Kidney (tissue), 14 donors: ENCODE measurements around the gene EXOSC1. TPM values are rescaled to one million over a fixed set of nuclear protein-coding genes. Genes with fewer than 3 reads are reported as not detected.
A peak's percentile ranks its signal among the peaks of the same experiment; 100 is the strongest.

ENCODE experiments used
- DNase-seq, 5 donors: peaks; one replicate each; pipeline ENCODE4 v3.0.0-alpha.2; 2013 to 2020
- FAIRE-seq: peaks from 2 replicates; lab custom pipeline; 2012; peaks lifted over from hg19 to GRCh38; lab: Jason Lieb, UNC
- H3K27ac ChIP-seq, 2 donors: one replicate each; pipeline ENCODE4 v1.7.0; 2013; ENCODE audit warnings: low read depth in 2 of 2, low read length in 2 of 2, inconsistent platforms in 1 of 2
- H3K27me3 ChIP-seq: one replicate; pipeline ENCODE4 v1.7.1; 2013; ENCODE audit warnings: low read length, inconsistent platforms; ENCODE audit not compliant: control insufficient read depth, insufficient read depth
- H3K36me3 ChIP-seq, 3 donors: one replicate each; pipeline versions ENCODE4 v1.7.0 to v1.7.1; 2013; ENCODE audit warnings: low read length in 3 of 3, control low read depth in 1 of 3, inconsistent platforms in 1 of 3; ENCODE audit not compliant: insufficient read depth in 3 of 3, control insufficient read depth in 2 of 3
- H3K4me1 ChIP-seq, 3 donors: one replicate each; pipeline versions ENCODE4 v1.7.0 to v1.7.1; 2013; ENCODE audit warnings: low read length in 3 of 3, inconsistent platforms in 1 of 3, low read depth in 1 of 3; ENCODE audit not compliant: control insufficient read depth in 2 of 3, insufficient read depth in 2 of 3
- H3K4me3 ChIP-seq, 3 donors: one replicate each; pipeline versions ENCODE4 v1.7.0 to v1.8.1; 2013; ENCODE audit warnings: low read length in 3 of 3, control low read depth in 1 of 3, inconsistent platforms in 1 of 3
- H3K9ac ChIP-seq, 3 donors: one replicate each; pipeline versions ENCODE4 v1.7.0 to v1.7.1; 2013; ENCODE audit warnings: low read length in 3 of 3, control low read depth in 1 of 3, inconsistent platforms in 1 of 3
- H3K9me3 ChIP-seq, 3 donors: one replicate each; pipeline versions ENCODE4 v1.7.0 to v1.7.1; 2013; ENCODE audit warnings: low read length in 3 of 3, control low read depth in 1 of 3, inconsistent platforms in 1 of 3; ENCODE audit not compliant: control insufficient read depth in 2 of 3, insufficient read depth in 1 of 3
- intact Hi-C: fragments of 100-400 bp; cut with DNase I; formaldehyde crosslinking; loops from one replicate; pipeline ENCODE4 v1.11.1; 2022
- polyA plus RNA-seq: library from polyadenylated mRNA; stranded (reverse); fragments of 350-450 nt; fragmentation: Illumina TruSeq; extraction: RNeasy Lipid Tissue Mini Kit (QIAGEN cat#74804); gene quantifications from one replicate; pipeline ENCODE4 v1.2.3, GENCODE V29; 2014; ENCODE audit warnings: low read depth, low replicate concordance; ENCODE audit not compliant: insufficient read depth
- total RNA-seq: library from RNA; stranded (reverse); fragmentation: NEBNext Ultra II Directional; extraction: Animal tissue kit (Norgen Biotek cat#: 25700); gene quantifications from one replicate; pipeline ENCODE4 v1.2.1, GENCODE V29; 2021
- TF ChIP-seq, protein P1 (sequence below): IDR thresholded peaks from 3 replicates; pipeline ENCODE4 v1.5.1; 2012; ENCODE audit warnings: mild to moderate bottlenecking, moderate library complexity, borderline replicate concordance; ENCODE audit not compliant: insufficient read depth; ENCODE audit errors: extremely low read depth
- donor health status: control.
- donor health status: control.
- donor health status: control.
- donor health status: control.
- donor health status: control.
- donor health status: DM: yes; HTN: yes; CAD: no.
- donor health status: Normal renal cell carcinoma (clear cell type).

The EXOSC1 gene
- total and polyA plus RNA-seq, 2 donors from 2014 or later = 28.8 to 40.9 TPM

DNA sequence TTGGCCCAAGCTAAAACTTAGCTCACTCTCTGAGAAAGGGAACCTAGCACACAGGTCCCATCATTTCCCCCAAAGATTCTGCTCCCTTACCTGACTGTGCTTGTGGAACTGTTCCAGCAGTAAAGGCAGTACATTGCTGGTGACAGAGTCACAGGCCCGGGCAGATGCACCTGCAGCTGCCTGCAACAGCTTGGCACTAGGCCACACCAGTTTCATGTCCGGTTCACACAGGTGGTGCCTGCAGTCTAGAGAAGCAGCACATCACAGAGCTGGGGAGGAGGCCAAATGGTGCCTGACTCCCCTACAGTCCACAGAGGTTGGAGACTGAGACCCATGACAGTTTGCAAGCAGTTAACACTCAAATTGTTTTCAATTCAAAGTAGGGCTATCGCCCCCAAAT, 22.4 kb upstream of the EXOSC1 start:
- Histone ChIP-seq H3K27me3 (no peaks in the 10 kb centered on the region), H3K27ac (no peak overlapping the region), H3K4me1 (peaks cover 0 to 6% (median 0%) of the 10 kb centered on the region in 3 donors), H3K4me3 (no peak overlapping the region), H3K9me3 (no peaks in the 10 kb centered on the region), H3K36me3 (peaks cover 21 to 49% (median 44%) of the 10 kb centered on the region in 3 donors), H3K9ac (no peak overlapping the region)
- intact Hi-C loops = no loop called here
- FAIRE-seq (no peak), DNase-seq (no peak)
- TF ChIP-seq, protein P1, sequence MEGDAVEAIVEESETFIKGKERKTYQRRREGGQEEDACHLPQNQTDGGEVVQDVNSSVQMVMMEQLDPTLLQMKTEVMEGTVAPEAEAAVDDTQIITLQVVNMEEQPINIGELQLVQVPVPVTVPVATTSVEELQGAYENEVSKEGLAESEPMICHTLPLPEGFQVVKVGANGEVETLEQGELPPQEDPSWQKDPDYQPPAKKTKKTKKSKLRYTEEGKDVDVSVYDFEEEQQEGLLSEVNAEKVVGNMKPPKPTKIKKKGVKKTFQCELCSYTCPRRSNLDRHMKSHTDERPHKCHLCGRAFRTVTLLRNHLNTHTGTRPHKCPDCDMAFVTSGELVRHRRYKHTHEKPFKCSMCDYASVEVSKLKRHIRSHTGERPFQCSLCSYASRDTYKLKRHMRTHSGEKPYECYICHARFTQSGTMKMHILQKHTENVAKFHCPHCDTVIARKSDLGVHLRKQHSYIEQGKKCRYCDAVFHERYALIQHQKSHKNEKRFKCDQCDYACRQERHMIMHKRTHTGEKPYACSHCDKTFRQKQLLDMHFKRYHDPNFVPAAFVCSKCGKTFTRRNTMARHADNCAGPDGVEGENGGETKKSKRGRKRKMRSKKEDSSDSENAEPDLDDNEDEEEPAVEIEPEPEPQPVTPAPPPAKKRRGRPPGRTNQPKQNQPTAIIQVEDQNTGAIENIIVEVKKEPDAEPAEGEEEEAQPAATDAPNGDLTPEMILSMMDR = no peak

DNA sequence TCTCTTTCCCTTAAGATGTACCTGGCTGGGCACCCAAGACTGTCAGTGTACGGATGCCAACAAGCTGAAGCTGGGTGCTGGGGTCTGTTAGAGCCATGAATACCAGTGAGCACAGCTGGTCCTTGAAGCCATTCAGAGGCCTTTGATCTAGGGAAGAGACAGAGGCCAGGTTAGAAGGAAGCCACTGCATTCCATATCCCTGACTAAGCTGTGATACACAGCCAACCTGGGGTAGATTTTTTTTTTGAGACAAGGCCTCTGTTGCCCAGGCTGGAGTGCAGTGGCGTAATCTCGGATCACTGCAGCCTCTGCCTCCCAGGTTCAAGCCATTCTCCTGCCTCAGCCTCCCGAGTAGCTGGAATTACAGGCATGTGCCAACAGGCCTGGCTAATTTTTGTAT, 20.9 kb upstream of the EXOSC1 start:
- Histone ChIP-seq H3K9ac (no peak overlapping the region), H3K36me3 (peaks cover 26 to 60% (median 52%) of the 10 kb centered on the region in 3 donors), H3K4me3 (no peak overlapping the region), H3K9me3 (no peaks in the 10 kb centered on the region), H3K27ac (no peak overlapping the region), H3K27me3 (no peaks in the 10 kb centered on the region), H3K4me1 (peaks cover 0 to 6% (median 0%) of the 10 kb centered on the region in 3 donors)
- TF ChIP-seq, protein P1 = no peak
- intact Hi-C loops = no loop called here
- no peak for FAIRE-seq
- no peak for DNase-seq

DNA sequence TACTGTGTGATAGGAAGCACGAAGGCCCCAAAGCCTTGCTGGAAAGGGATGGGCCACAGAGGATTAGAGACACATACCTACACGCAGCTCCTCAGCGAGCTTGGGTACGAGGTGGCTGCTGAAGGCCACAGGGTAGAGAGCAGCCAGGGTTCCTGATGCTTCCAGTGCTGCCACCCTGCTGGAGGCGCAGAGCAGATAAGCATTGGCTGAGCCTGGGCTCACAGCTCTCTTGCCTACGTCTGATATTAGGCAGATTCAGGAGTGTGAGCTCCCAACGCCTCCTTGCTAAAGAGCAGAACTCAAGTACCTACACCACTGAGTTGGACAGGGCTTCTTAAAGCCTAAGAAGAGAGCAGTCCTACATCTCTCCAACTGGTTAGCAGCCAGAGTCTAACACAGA, 20.2 kb upstream of the EXOSC1 start:
- H3K9me3 ChIP-seq = no peaks in the 10 kb centered on the region
- FAIRE-seq = no peak
- H3K4me1 ChIP-seq = peaks cover 0 to 6% (median 0%) of the 10 kb centered on the region in 3 donors
- no peak for DNase-seq
- no peak overlapping the region for H3K4me3 ChIP-seq
- H3K27ac ChIP-seq = no peak overlapping the region
- peaks cover 27 to 67% (median 54%) of the 10 kb centered on the region in 3 donors for H3K36me3 ChIP-seq
- TF ChIP-seq, protein P1 = no peak
- H3K27me3 ChIP-seq = no peaks in the 10 kb centered on the region
- intact Hi-C loops = no loop called here
- no peak overlapping the region for H3K9ac ChIP-seq

DNA sequence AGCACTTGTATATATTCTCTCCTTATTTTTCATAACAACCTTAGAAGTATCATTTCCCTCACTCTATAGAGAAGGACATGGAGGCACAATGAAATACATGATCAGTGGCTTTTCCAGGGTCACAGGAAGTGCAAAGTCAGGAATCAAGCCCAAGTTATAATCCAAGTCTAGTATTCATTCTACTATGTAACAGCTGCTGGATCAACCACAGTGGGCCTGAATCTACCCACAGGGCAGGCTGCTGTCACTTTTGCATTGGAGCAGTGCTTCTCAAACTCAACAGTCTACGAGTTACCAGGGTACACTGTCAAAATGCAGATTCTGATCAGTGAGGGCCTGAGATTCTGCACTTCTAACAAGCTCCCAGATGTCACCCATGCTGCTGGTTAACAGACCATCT, 18.4 kb upstream of the EXOSC1 start:
- no peak overlapping the region for H3K27ac ChIP-seq
- peaks cover 24 to 66% (median 51%) of the 10 kb centered on the region in 3 donors for H3K36me3 ChIP-seq
- DNase-seq = no peak
- intact Hi-C loops = no loop called here
- H3K9ac ChIP-seq = peak overlapping the region in 1 of 3 donors; percentile 16
- no peaks in the 10 kb centered on the region for H3K27me3 ChIP-seq
- no peak for FAIRE-seq
- H3K9me3 ChIP-seq = no peaks in the 10 kb centered on the region
- TF ChIP-seq, protein P1 = no peak
- no peak overlapping the region for H3K4me3 ChIP-seq
- peaks cover 0 to 11% (median 0%) of the 10 kb centered on the region in 3 donors for H3K4me1 ChIP-seq
